ENCODE results near the gene IFT88. TPM values are rescaled to one million over a fixed set of nuclear protein-coding genes. Genes with fewer than 3 reads are reported as not detected.

The IFT88 gene
- total and polyA plus RNA-seq, 4 donors: 8.7 to 59.0 (median 14.6) TPM

- ATAC-seq (ENCODE audit: insufficient read depth, low FRiP score): no peak
- Histone ChIP-seq H3K36me3 (ENCODE audit: control insufficient read depth in 4 of 4, insufficient read depth in 4 of 4, low read length in 4 of 4) (peaks cover 2 to 51% (median 26%) of the 10 kb centered on the region in 4 donors), H3K4me1 (ENCODE audit: control insufficient read depth in 5 of 5, insufficient read depth in 5 of 5, low read length in 5 of 5) (peaks cover 0 to 4% (median 0%) of the 10 kb centered on the region in 5 donors), H3K9ac (ENCODE audit: insufficient read depth in 1 of 2, low read length in 2 of 2) (no peak overlapping the region), H3K4me3 (no peak overlapping the region), H3K9me3 (ENCODE audit: control insufficient read depth in 4 of 4, insufficient read depth in 3 of 4, low read length in 3 of 4) (peaks cover 2 to 16% (median 6%) of the 10 kb centered on the region in 4 donors), H3K27ac (ENCODE audit: low read depth in 1 of 2, low read length in 1 of 2) (no peak overlapping the region), H3K27me3 (ENCODE audit: control insufficient read depth in 3 of 3, insufficient read depth in 3 of 3, low read length in 2 of 3) (no peaks in the 10 kb centered on the region)
- 16 to 47% methylated on average over 2 of the region's 2 CpGs for WGBS, 2 donors
- no peak for TF ChIP-seq CTCF (IDR thresholded peaks at IDR 0.05; ENCODE audit: control extremely low read depth, extremely low read depth)
- no peak for DNase-seq
Measured at GRCh38 chr13:20582026-20582425, 15.1 kb downstream of the IFT88 start.

DNA sequence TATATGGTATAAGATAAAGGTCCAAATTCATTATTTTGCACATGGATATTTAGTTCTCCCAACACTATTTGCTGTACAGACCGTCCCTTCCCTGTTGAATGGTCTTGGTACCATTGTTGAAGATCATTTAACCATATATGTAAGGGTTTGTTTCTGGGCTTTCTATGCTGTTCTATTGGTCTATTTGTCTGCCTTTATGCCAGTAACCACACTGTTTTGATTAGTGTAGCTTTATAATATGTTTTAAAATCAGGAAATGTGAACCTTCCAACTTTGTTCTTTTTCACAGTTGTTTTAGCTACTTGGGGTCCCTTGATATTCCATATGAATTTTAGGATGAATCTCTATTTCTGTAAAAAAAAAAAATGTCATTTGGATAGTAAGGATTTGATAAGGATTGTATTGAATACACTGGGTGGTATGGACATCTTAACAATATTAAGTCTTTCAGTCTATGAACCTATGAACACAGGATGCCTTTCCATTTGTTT, 16.9 kb downstream of the IFT88 start:
- Histone ChIP-seq H3K27me3 (ENCODE audit: control insufficient read depth in 3 of 3, insufficient read depth in 3 of 3, low read length in 2 of 3) (no peaks in the 10 kb centered on the region), H3K36me3 (ENCODE audit: control insufficient read depth in 4 of 4, insufficient read depth in 4 of 4, low read length in 4 of 4) (peaks cover 4 to 46% (median 26%) of the 10 kb centered on the region in 4 donors), H3K27ac (ENCODE audit: low read depth in 1 of 2, low read length in 1 of 2) (no peak overlapping the region), H3K4me3 (no peak overlapping the region), H3K9me3 (ENCODE audit: control insufficient read depth in 4 of 4, insufficient read depth in 3 of 4, low read length in 3 of 4) (peaks cover 2 to 16% (median 6%) of the 10 kb centered on the region in 4 donors), H3K4me1 (ENCODE audit: control insufficient read depth in 5 of 5, insufficient read depth in 5 of 5, low read length in 5 of 5) (peaks cover 0 to 4% (median 0%) of the 10 kb centered on the region in 5 donors), H3K9ac (ENCODE audit: insufficient read depth in 1 of 2, low read length in 2 of 2) (no peak overlapping the region)
- ATAC-seq (ENCODE audit: insufficient read depth, low FRiP score) (no peak), DNase-seq (no peak)
- WGBS, 2 donors: 96 to 100% methylated on average over 1 of the region's 1 CpG
- TF ChIP-seq CTCF (IDR thresholded peaks at IDR 0.05; ENCODE audit: control extremely low read depth, extremely low read depth): no peak

GRCh38 chr13:20585371-20585770, 18.4 kb downstream of the IFT88 start:
- H3K9me3 ChIP-seq (ENCODE audit: control insufficient read depth in 4 of 4, insufficient read depth in 3 of 4, low read length in 3 of 4): peaks cover 2 to 16% (median 6%) of the 10 kb centered on the region in 4 donors
- no peak overlapping the region for H3K9ac ChIP-seq (ENCODE audit: insufficient read depth in 1 of 2, low read length in 2 of 2)
- no peak for TF ChIP-seq CTCF (IDR thresholded peaks at IDR 0.05; ENCODE audit: control extremely low read depth, extremely low read depth)
- WGBS, 2 donors: 97 to 100% methylated on average over 2 of the region's 2 CpGs
- no peak for ATAC-seq (ENCODE audit: insufficient read depth, low FRiP score)
- peaks cover 0 to 4% (median 0%) of the 10 kb centered on the region in 5 donors for H3K4me1 ChIP-seq (ENCODE audit: control insufficient read depth in 5 of 5, insufficient read depth in 5 of 5, low read length in 5 of 5)
- H3K36me3 ChIP-seq (ENCODE audit: control insufficient read depth in 4 of 4, insufficient read depth in 4 of 4, low read length in 4 of 4): peaks cover 4 to 38% (median 21%) of the 10 kb centered on the region in 4 donors
- no peak overlapping the region for H3K27ac ChIP-seq (ENCODE audit: low read depth in 1 of 2, low read length in 1 of 2)
- H3K27me3 ChIP-seq (ENCODE audit: control insufficient read depth in 3 of 3, insufficient read depth in 3 of 3, low read length in 2 of 3): no peaks in the 10 kb centered on the region
- no peak for DNase-seq
- no peak overlapping the region for H3K4me3 ChIP-seq
